Keratinocyte (primary cell): ENCODE measurements around the gene CORO7. TPM values are rescaled to one million over a fixed set of nuclear protein-coding genes. Genes with fewer than 3 reads are reported as not detected.

Source experiments
- DNase-seq: peaks from one replicate; pipeline ENCODE4 v3.0.0-alpha.2; 2011; ENCODE audit warnings: low read depth, missing footprints, low spot score
- FAIRE-seq: peaks from 2 replicates; lab custom pipeline; 2011; peaks lifted over from hg19 to GRCh38; lab: Jason Lieb, UNC
- H2AFZ ChIP-seq: 2 replicates; pipeline ENCODE4 v1.6.0; 2012; ENCODE audit warnings: low read length, control low read depth, inconsistent platforms; ENCODE audit not compliant: control insufficient read depth
- H3K27ac ChIP-seq: 2 replicates; pipeline ENCODE4 v1.5.1; 2011; ENCODE audit warnings: low read length; ENCODE audit not compliant: control insufficient read depth, insufficient read depth
- H3K27me3 ChIP-seq: 3 replicates; pipeline ENCODE4 v1.6.0; 2011; ENCODE audit warnings: low read length; ENCODE audit not compliant: control insufficient read depth, insufficient read depth; ENCODE audit errors: extremely low read depth
- H3K36me3 ChIP-seq, 2 experiments: 2 replicates in 1 of 2; 3 replicates in 1 of 2; pipeline ENCODE4 v1.5.1; 2011; ENCODE audit warnings: low read length in 2 of 2, mild to moderate bottlenecking in 1 of 2; ENCODE audit not compliant: control insufficient read depth in 2 of 2, insufficient read depth in 2 of 2; ENCODE audit errors: extremely low read depth in 1 of 2
- H3K4me1 ChIP-seq: 3 replicates; pipeline ENCODE4 v1.5.1; 2011; ENCODE audit warnings: low read length; ENCODE audit not compliant: control insufficient read depth, insufficient read depth; ENCODE audit errors: extremely low read depth
- H3K4me2 ChIP-seq: 3 replicates; pipeline ENCODE4 v1.6.0; 2011; ENCODE audit warnings: low read depth, low read length; ENCODE audit not compliant: control insufficient read depth, insufficient read depth; ENCODE audit errors: extremely low read depth
- H3K4me3 ChIP-seq, 3 experiments: fragments of 200-600 bp in 1 of 3; sonication (generic) in 1 of 3; 2 replicates in 2 of 3; 3 replicates in 1 of 3; pipeline ENCODE4 v1.5.1; 2011 to 2016; ENCODE audit warnings: low read length in 3 of 3, mild to moderate bottlenecking in 3 of 3, control low read depth in 2 of 3, inconsistent platforms in 1 of 3, low read depth in 1 of 3, mixed read lengths in 1 of 3, mixed run types in 1 of 3, moderate library complexity in 1 of 3; ENCODE audit not compliant: control insufficient read depth in 2 of 3, insufficient read depth in 2 of 3; ENCODE audit errors: extremely low read depth in 1 of 3
- H3K79me2 ChIP-seq: 2 replicates; pipeline ENCODE4 v1.6.0; 2012; ENCODE audit warnings: low read length; ENCODE audit not compliant: control insufficient read depth, insufficient read depth
- H3K9ac ChIP-seq: 3 replicates; pipeline ENCODE4 v1.6.0; 2011; ENCODE audit warnings: low read length; ENCODE audit not compliant: control insufficient read depth, insufficient read depth; ENCODE audit errors: extremely low read depth
- H3K9me1 ChIP-seq: 3 replicates; pipeline ENCODE4 v1.6.0; 2011; ENCODE audit warnings: low read length; ENCODE audit not compliant: control insufficient read depth, insufficient read depth; ENCODE audit errors: extremely low read depth
- H3K9me3 ChIP-seq: 2 replicates; pipeline ENCODE4 v1.5.1; 2012; ENCODE audit warnings: low read depth, low read length; ENCODE audit not compliant: control insufficient read depth
- H4K20me1 ChIP-seq: 3 replicates; pipeline ENCODE4 v1.6.0; 2011; ENCODE audit warnings: low read length; ENCODE audit not compliant: control insufficient read depth, insufficient read depth; ENCODE audit errors: extremely low read depth
- EZH2 ChIP-seq: IDR thresholded peaks from one replicate; pipeline ENCODE4 v1.6.1; 2012; ENCODE audit warnings: inconsistent platforms, mild to moderate bottlenecking, low read length, moderate library complexity
- dilution Hi-C: fragments of 300-500 bp; cut with MboI; formaldehyde crosslinking; loops from one replicate; pipeline ENCODE4 v1.7.0; 2020; ENCODE audit warnings: low sequenced_read_pairs; ENCODE audit not compliant: extremely low pct_ligation_motif_present
- polyA plus RNA-seq, 5 experiments: library from polyadenylated mRNA; depleted of rRNA in 3 of 5; stranded (reverse) in 3 of 5; stranded (forward) in 1 of 5; unstranded in 1 of 5; fragments of >200 nt; gene quantifications; 1 replicate in 1 of 5; 2 replicates in 3 of 5; 3 replicates in 1 of 5; pipeline versions ENCODE4 v1.2.1 to v1.2.3, GENCODE V29; 2011 to 2012; ENCODE audit warnings: missing spikeins in 2 of 5, low read depth in 1 of 5, low replicate concordance in 1 of 5
- TF ChIP-seq, protein P1 (sequence below), 3 experiments: IDR thresholded peaks in 1 of 3; conservative IDR thresholded peaks in 1 of 3; optimal IDR thresholded peaks in 1 of 3; 2 replicates in 2 of 3; 3 replicates in 1 of 3; pipeline versions ENCODE3 to v1.5.1; 2011; ENCODE audit warnings: low read length in 3 of 3, mild to moderate bottlenecking in 3 of 3, moderate library complexity in 2 of 3, control low read depth in 1 of 3, inconsistent platforms in 1 of 3; ENCODE audit not compliant: insufficient read depth in 2 of 3; ENCODE audit errors: extremely low read depth in 1 of 3

CORO7 gene
- polyA plus RNA-seq, 1 donor (not counting 4 experiments of a cell fraction or from before 2014, with no cell fraction given), result 8.4 TPM

DNA sequence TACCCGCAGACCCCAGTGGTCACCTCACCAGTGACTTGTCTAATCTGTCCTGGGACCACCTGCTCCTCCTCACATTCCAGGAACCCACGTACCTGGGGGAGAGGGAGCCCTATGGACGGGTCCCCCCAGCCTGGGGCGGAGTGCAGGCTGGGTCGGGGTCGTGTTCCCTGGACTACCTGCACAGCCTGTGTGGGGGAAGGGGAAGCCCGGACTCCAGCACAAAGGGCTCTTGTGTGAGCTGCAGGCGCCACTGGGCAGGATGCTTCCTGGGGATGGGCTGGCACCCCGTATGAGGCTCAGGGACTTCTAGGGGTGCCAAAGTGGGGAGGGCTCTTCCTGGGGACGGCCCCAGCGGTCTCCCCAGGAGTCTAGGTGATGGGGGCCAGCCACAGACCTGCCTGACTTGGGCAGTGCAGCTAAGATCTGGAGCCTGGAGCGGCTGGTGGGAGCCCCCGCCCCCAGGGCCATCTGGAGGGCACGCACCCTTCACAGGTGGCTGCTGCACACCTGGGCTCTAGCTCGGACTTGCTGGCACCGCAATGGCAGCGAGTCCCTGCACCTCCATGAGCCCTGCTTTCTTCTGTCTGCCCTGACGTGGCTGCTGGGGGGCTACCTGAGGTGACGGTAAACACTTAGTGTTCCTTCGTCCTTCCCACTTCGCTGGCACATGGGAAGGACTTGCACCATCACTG, 37.3 kb downstream of the CORO7 start:
- FAIRE-seq (no peak), DNase-seq (no peak)
- H3K4me2 ChIP-seq, result no peak overlapping the region
- H3K4me3 ChIP-seq, result no peak overlapping the region
- peaks cover 7 to 11% of the 10 kb centered on the region in 2 experiments for H3K36me3 ChIP-seq
- H3K4me1 ChIP-seq, result peaks cover 10% of the 10 kb centered on the region
- no peak overlapping the region for H2AFZ ChIP-seq
- H3K27ac ChIP-seq, result no peak overlapping the region
- dilution Hi-C loops, result no loop called here
- H3K9ac ChIP-seq, result no peak overlapping the region
- H4K20me1 ChIP-seq, result no peaks in the 10 kb centered on the region
- H3K27me3 ChIP-seq, result no peaks in the 10 kb centered on the region
- no peaks in the 10 kb centered on the region for H3K9me1 ChIP-seq
- H3K9me3 ChIP-seq, result no peaks in the 10 kb centered on the region
- H3K79me2 ChIP-seq, result no peaks in the 10 kb centered on the region
- no peak for TF ChIP-seq EZH2
- TF ChIP-seq, protein P1, sequence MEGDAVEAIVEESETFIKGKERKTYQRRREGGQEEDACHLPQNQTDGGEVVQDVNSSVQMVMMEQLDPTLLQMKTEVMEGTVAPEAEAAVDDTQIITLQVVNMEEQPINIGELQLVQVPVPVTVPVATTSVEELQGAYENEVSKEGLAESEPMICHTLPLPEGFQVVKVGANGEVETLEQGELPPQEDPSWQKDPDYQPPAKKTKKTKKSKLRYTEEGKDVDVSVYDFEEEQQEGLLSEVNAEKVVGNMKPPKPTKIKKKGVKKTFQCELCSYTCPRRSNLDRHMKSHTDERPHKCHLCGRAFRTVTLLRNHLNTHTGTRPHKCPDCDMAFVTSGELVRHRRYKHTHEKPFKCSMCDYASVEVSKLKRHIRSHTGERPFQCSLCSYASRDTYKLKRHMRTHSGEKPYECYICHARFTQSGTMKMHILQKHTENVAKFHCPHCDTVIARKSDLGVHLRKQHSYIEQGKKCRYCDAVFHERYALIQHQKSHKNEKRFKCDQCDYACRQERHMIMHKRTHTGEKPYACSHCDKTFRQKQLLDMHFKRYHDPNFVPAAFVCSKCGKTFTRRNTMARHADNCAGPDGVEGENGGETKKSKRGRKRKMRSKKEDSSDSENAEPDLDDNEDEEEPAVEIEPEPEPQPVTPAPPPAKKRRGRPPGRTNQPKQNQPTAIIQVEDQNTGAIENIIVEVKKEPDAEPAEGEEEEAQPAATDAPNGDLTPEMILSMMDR (optimal IDR thresholded peaks at IDR 0.05 in 1 of 3, IDR thresholded peaks at IDR 0.05 in 1 of 3, conservative IDR thresholded peaks at IDR 0.05 in 1 of 3; ENCODE audit: extremely low read depth in 1 of 3, insufficient read depth in 2 of 3, low read length in 3 of 3), result no peak

DNA sequence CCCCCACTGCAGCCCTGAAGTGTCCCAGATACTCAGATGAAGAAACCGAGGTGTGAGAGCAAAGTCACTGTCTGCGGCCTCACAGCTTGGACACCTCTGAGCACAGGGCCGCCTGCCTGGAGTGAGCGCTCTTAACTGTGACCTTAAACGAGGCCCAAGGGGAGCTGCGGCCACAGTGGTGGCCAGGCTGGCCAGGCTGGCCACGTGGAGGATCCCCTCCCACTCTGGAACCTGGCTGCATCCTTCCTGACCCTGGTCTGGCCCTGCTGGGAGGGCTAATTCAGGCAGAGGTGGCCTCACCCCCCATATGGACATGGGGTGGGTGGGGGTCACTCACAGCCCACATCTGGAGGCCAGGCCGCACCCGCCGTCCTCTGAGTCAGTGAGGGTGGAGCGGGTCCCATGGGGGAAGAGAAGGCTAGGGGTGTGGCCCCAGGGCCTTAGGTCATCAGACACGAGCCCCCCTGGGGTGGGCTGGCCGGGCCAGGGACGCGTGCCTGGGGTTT, 38.2 kb downstream of the CORO7 start:
- Histone ChIP-seq H4K20me1 (peaks cover 3% of the 10 kb centered on the region), H3K9me3 (no peaks in the 10 kb centered on the region), H2AFZ (no peak overlapping the region), H3K79me2 (no peaks in the 10 kb centered on the region), H3K4me1 (peaks cover 18% of the 10 kb centered on the region), H3K9me1 (no peaks in the 10 kb centered on the region), H3K9ac (no peak overlapping the region), H3K27ac (no peak overlapping the region), H3K27me3 (no peaks in the 10 kb centered on the region), H3K36me3 (peaks cover 4 to 11% of the 10 kb centered on the region in 2 experiments), H3K4me2 (no peak overlapping the region), H3K4me3 (no peak overlapping the region)
- no peak for FAIRE-seq
- TF ChIP-seq, protein P1 (optimal IDR thresholded peaks at IDR 0.05 in 1 of 3, IDR thresholded peaks at IDR 0.05 in 1 of 3, conservative IDR thresholded peaks at IDR 0.05 in 1 of 3; ENCODE audit: extremely low read depth in 1 of 3, insufficient read depth in 2 of 3, low read length in 3 of 3), result no peak
- TF ChIP-seq EZH2, result no peak
- no peak for DNase-seq
- dilution Hi-C loops, result no loop called here
